ENCODE results near the gene DNAJC16.

DNAJC16 gene

DNA sequence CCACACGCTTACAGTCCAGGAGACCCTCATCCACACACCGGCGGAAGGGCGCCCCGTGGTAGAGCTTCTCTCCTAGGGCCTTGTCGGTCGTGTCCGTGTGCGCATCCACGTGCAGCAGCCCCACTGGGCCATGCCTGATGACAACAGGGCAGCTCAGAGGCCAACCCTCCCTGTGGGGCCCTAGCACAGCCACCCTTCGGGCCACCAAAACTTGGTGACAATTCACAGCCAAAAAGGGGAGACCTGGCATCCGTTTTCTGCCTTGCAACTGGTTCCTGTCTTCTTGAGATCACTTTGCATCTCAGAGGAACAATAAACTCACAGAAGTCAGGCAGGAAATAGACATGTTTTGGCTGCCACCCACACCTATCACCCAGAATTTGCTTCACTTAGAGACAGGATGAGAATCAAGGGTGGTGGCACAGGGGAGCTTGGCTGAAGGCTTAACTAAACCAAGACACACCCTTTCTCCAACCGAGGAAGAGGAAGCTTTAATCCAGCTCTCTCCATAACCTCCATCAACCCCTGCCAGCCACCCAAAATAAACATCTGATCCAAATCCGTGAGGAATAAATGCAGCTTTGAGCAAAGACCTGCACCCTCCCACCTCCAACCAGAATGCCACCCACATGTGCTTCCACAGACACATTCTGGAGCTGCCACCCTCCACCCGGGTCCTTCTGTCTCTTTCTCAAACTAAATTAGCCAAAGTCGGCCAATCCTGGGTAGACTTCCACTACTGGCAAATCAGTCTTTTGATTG, 52.5 kb downstream of the DNAJC16 start:
- no peak for DNase-seq
- H3K27ac Mint-ChIP-seq = peak overlapping the region; percentile 61
- TF ChIP-seq, protein P1, sequence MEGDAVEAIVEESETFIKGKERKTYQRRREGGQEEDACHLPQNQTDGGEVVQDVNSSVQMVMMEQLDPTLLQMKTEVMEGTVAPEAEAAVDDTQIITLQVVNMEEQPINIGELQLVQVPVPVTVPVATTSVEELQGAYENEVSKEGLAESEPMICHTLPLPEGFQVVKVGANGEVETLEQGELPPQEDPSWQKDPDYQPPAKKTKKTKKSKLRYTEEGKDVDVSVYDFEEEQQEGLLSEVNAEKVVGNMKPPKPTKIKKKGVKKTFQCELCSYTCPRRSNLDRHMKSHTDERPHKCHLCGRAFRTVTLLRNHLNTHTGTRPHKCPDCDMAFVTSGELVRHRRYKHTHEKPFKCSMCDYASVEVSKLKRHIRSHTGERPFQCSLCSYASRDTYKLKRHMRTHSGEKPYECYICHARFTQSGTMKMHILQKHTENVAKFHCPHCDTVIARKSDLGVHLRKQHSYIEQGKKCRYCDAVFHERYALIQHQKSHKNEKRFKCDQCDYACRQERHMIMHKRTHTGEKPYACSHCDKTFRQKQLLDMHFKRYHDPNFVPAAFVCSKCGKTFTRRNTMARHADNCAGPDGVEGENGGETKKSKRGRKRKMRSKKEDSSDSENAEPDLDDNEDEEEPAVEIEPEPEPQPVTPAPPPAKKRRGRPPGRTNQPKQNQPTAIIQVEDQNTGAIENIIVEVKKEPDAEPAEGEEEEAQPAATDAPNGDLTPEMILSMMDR (IDR thresholded peaks at IDR 0.05) = no peak
- no peaks in the 10 kb centered on the region for H3K9me3 Mint-ChIP-seq
- peaks cover 8% of the 10 kb centered on the region for H3K36me3 Mint-ChIP-seq (ENCODE audit: low read depth)
- H3K4me3 Mint-ChIP-seq = no peak overlapping the region
- peaks cover 16% of the 10 kb centered on the region for H3K27me3 Mint-ChIP-seq (ENCODE audit: low read depth, poor library complexity)
- peaks cover 25% of the 10 kb centered on the region for H3K4me1 Mint-ChIP-seq

DNA sequence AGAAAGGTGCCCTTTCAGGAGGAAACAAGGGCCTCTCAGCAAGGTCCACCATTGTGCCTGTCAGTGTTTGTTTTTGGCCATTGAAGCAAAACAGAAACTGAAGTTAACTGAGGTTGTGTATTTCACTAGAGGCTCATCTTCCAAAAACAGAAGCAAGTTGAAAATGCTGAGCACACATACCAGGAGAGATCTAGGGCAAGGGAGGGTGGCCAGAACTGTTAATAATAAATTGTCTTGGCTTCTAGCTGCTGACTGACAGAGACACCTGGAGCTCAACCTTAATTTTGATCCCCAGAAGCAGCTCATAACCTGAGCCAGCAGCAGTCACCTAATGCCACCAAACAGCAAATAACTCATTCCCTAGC, 53.0 kb downstream of the DNAJC16 start:
- H3K27ac Mint-ChIP-seq = peak overlapping the region; percentile 61
- H3K36me3 Mint-ChIP-seq (ENCODE audit: low read depth) = peaks cover 6% of the 10 kb centered on the region
- H3K4me1 Mint-ChIP-seq = peaks cover 25% of the 10 kb centered on the region
- DNase-seq = no peak
- peaks cover 20% of the 10 kb centered on the region for H3K27me3 Mint-ChIP-seq (ENCODE audit: low read depth, poor library complexity)
- no peaks in the 10 kb centered on the region for H3K9me3 Mint-ChIP-seq
- no peak overlapping the region for H3K4me3 Mint-ChIP-seq
- TF ChIP-seq, protein P1 (IDR thresholded peaks at IDR 0.05) = no peak

DNA sequence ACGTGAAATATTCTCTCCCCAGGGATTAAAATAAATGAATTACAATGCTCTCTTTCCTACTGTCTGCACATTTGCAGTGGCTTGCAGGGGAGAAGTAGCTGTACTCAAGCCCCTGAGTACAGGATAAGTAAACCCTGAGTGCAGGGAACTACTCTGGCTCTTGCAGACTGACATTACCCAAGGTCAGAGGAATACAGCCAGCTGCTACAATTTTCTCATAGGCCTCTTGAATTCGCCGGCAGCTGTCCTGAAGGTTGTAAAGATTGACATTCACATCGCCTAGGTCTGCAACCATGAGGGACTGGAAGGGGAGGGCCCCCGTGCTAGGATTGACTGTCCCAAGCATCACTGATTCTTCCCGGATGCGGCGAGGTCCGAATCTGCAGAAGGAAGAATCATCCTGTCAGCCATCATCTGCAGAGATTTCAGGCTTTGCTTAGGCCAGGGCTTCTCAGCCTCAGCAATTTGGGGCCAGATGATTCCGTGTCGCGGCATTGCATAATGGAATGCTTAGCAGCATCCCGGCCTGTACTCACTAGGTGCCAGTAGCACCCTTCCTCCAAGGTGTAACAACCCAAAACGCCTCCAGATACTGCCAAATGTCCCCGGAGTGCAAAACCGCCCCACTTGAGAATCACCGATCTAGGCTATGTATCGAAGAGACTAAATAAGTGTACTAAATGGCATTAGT, 56.5 kb downstream of the DNAJC16 start:
- Mint-ChIP-seq H3K4me3 (peak overlapping the region; percentile 59), H3K9me3 (no peaks in the 10 kb centered on the region), H3K27me3 (ENCODE audit: low read depth, poor library complexity) (peaks cover 28% of the 10 kb centered on the region), H3K4me1 (peaks cover 18% of the 10 kb centered on the region), H3K36me3 (ENCODE audit: low read depth) (peaks cover 4% of the 10 kb centered on the region), H3K27ac (no peak overlapping the region)
- no peak for DNase-seq
- TF ChIP-seq, protein P1 (IDR thresholded peaks at IDR 0.05) = no peak

DNA sequence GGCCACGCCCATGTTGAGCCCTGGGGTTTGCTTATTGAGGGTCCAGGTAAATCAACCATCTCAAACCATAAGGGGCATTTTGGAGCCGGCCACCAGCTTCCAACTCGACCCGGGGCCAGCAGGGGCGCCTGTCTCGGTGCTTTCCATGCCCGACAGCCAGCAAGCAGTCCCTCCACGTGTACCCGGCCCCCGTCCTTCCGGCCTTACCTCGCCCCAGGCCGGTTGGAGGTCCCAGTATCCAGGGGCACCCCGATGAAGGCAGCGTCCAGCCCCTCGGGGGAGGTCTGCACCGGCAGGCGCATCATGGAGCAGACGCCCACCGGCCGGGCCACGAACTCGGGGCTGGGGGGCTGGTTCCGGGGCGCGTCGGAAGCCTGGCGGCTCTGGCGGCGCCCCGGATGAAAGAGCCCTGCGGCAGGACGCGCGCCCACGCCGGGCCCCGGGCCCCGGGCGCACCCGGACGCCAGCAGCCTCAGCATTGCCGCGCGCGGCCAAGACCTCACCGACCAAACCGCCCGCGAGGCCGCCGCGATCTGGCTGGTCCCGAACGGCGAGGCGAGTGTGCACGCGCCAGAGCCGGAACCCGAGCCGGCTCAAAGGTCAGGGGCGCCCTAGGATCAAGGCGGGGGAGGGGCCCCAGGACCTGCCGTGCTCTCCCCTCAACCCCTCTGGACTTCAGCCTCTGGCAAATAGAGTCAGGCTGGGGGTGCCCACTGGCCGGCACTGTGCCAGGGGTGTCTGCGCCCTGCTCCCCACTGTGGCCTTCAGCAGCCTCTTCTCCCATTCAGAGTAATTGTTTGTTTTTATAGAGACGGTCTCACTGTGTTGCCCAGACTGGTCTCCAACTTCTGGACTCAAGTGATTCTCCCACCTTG, 58.1 kb downstream of the DNAJC16 start, which contains the start of gene AGMAT:
Gene AGMAT (minus strand): TSS at position 563 of the 875 bp plus-strand sequence. CDS start 84 bp downstream, at position 479.
- Mint-ChIP-seq H3K27ac (no peak within 1 kb of the TSS), H3K4me1 (peaks cover 4% of the 10 kb centered on the region), H3K36me3 (ENCODE audit: low read depth) (peaks cover 6% of the 10 kb centered on the region), H3K4me3 (peak within 1 kb of the TSS; percentile 78), H3K27me3 (ENCODE audit: low read depth, poor library complexity) (peaks cover 24% of the 10 kb centered on the region), H3K9me3 (no peaks in the 10 kb centered on the region)
- TF ChIP-seq, protein P1 (IDR thresholded peaks at IDR 0.05) = peak; percentile 31
- peak; percentile 63 for DNase-seq

DNA sequence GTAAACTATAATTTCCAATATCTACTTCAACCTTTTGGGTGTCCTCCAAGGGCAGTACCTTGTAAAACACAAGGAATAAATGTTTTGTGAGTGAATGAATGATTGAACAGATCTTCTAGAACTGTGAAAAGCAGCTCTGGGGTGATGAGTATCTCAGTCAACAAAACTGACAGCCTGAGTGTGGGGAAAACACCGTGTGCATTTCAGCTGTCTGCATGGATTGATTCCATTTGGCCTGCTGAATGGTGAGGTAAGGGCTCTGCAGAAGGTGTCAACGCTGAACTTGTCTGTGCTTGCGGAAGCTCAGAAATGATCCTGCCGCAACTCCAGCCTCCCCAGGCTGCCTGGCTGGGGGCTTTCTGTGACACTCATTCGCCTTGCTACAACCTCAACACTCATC, 65.6 kb downstream of the DNAJC16 start:
- no peak for DNase-seq
- Mint-ChIP-seq H3K9me3 (no peaks in the 10 kb centered on the region), H3K27ac (no peak overlapping the region), H3K4me1 (peaks cover 9% of the 10 kb centered on the region), H3K4me3 (no peak overlapping the region), H3K27me3 (ENCODE audit: low read depth, poor library complexity) (peaks cover 3% of the 10 kb centered on the region), H3K36me3 (ENCODE audit: low read depth) (peaks cover 6% of the 10 kb centered on the region)
- TF ChIP-seq, protein P1 (IDR thresholded peaks at IDR 0.05) = no peak
